HEK293T (cell line): ENCODE measurements around the gene RAB10.

ENCODE experiments used
- CTCF ChIA-PET: fragments of 350-600 bp; formaldehyde crosslinking; extraction: SDS; loops from one replicate; lab custom pipeline; 2021; ENCODE audit warnings: antibody characterized with exemption, inconsistent platforms; lab: Yijun Ruan, JAX
- POLR2A ChIA-PET: fragments of 350-600 bp; formaldehyde crosslinking; extraction: SDS; loops from one replicate; lab custom pipeline; 2020; ENCODE audit warnings: antibody characterized with exemption, inconsistent platforms; lab: Yijun Ruan, JAX
- DNase-seq: peaks from one replicate; pipeline ENCODE4 v3.0.0; 2012; ENCODE audit warnings: mixed read lengths; ENCODE audit errors: extremely low spot score
- ARNT ChIP-seq: fragments of 450-650 bp; IDR thresholded peaks from 2 replicates; pipeline ENCODE4 v1.6.1; 2017; ENCODE audit warnings: mild to moderate bottlenecking
- BHLHE40 ChIP-seq: fragments of 450-650 bp; IDR thresholded peaks from 2 replicates; pipeline ENCODE4 v1.6.1; 2016; ENCODE audit warnings: mild to moderate bottlenecking, moderate library complexity, borderline replicate concordance
- CTBP1 ChIP-seq: fragments of 450-650 bp; IDR thresholded peaks from 2 replicates; pipeline ENCODE4 v1.6.1; 2016; ENCODE audit warnings: borderline replicate concordance
- ELF4 ChIP-seq: fragments of 450-650 bp; IDR thresholded peaks from 2 replicates; pipeline ENCODE4 v1.6.1; 2017; ENCODE audit warnings: antibody characterized with exemption
- FOXA1 ChIP-seq: fragments of 450-650 bp; IDR thresholded peaks from 2 replicates; pipeline ENCODE4 v1.6.1; 2016; ENCODE audit warnings: mild to moderate bottlenecking
- FOXK2 ChIP-seq: fragments of 450-650 bp; IDR thresholded peaks from 2 replicates; pipeline ENCODE4 v1.6.1; 2016; ENCODE audit warnings: mild to moderate bottlenecking
- FOXM1 ChIP-seq: fragments of 450-650 bp; IDR thresholded peaks from 2 replicates; pipeline ENCODE4 v1.6.1; 2017; ENCODE audit warnings: mild to moderate bottlenecking, borderline replicate concordance
- HDGF ChIP-seq: fragments of 450-650 bp; IDR thresholded peaks from 2 replicates; pipeline ENCODE4 v1.6.1; 2017; ENCODE audit warnings: antibody characterized with exemption, borderline replicate concordance
- L3MBTL2 ChIP-seq: fragments of 450-650 bp; conservative IDR thresholded peaks from 2 replicates; pipeline ENCODE4 v1.6.1; 2016; ENCODE audit warnings: mild to moderate bottlenecking
- LEF1 ChIP-seq: fragments of 450-650 bp; IDR thresholded peaks from 2 replicates; pipeline ENCODE4 v1.6.1; 2017; ENCODE audit warnings: mild to moderate bottlenecking, borderline replicate concordance
- NFRKB ChIP-seq: fragments of 450-650 bp; IDR thresholded peaks from 2 replicates; pipeline ENCODE4 v1.6.1; 2016; ENCODE audit warnings: mild to moderate bottlenecking, moderate library complexity
- PKNOX1 ChIP-seq: fragments of 450-650 bp; IDR thresholded peaks from 2 replicates; pipeline ENCODE4 v1.6.1; 2016
- SP1 ChIP-seq: fragments of 450-650 bp; IDR thresholded peaks from 2 replicates; pipeline ENCODE4 v1.6.1; 2017
- SUZ12 ChIP-seq: fragments of 450-650 bp; IDR thresholded peaks from 2 replicates; pipeline ENCODE4 v1.6.1; 2016; ENCODE audit warnings: mild to moderate bottlenecking
- TARDBP ChIP-seq: fragments of 450-650 bp; IDR thresholded peaks from 2 replicates; pipeline ENCODE4 v1.6.1; 2016
- ZNF384 ChIP-seq: fragments of 450-650 bp; IDR thresholded peaks from 2 replicates; pipeline ENCODE4 v1.6.1; 2016

Gene RAB10

GRCh38 chr2:26061539-26061938, 27.7 kb downstream of the RAB10 start:
- CTCF ChIA-PET = interaction anchor here (1.2 kb wide), 1 partner anchor 11 kb away, joined by 3 read pairs; no protein-coding TSS in a partner anchor
- POLR2A ChIA-PET = no interaction called here
- TF ChIP-seq FOXA1 (no peak), HDGF (no peak), CTBP1 (no peak), ELF4 (no peak)
- no peak for DNase-seq

GRCh38 chr2:26064846-26065245, 31.0 kb downstream of the RAB10 start:
- TF ChIP-seq FOXM1 (no peak), ARNT (no peak), SP1 (no peak), ZNF384 (no peak), FOXA1 (no peak), HDGF (no peak), SUZ12 (no peak), L3MBTL2 (no peak), PKNOX1 (no peak), TARDBP (no peak), NFRKB (no peak), LEF1 (no peak), CTBP1 (no peak), BHLHE40 (no peak), FOXK2 (no peak), ELF4 (no peak)
- ChIA-PET CTCF (no interaction called here), POLR2A (no interaction called here)
- DNase-seq = no peak

- no peak for TF ChIP-seq TARDBP
- TF ChIP-seq NFRKB = no peak
- TF ChIP-seq HDGF = no peak
- no peak for TF ChIP-seq BHLHE40
- TF ChIP-seq SP1 = no peak
- ChIA-PET POLR2A (interaction anchor here (1.1 kb wide), 1 partner anchor 34 kb away, joined by 3 read pairs; the partner anchor contains the start of gene RAB10), CTCF (no interaction called here)
- DNase-seq = no peak
These were observed 33.5 kb downstream of the RAB10 start for GRCh38 chr2:26067186-26067974.

GRCh38 chr2:26067980-26068507, 34.2 kb downstream of the RAB10 start:
- POLR2A ChIA-PET = interaction anchor here (1.1 kb wide), 1 partner anchor 35 kb away, joined by 3 read pairs; the partner anchor contains the start of gene RAB10

GRCh38 chr2:26068602-26069298, 34.9 kb downstream of the RAB10 start:
- ChIA-PET CTCF (interaction anchor here (1.3 kb wide), 1 partner anchor 19 kb away, joined by 3 read pairs; no protein-coding TSS in a partner anchor), POLR2A (no interaction called here)
- TF ChIP-seq FOXM1 (no peak), CTBP1 (no peak), FOXA1 (no peak), BHLHE40 (no peak), PKNOX1 (no peak), TARDBP (no peak), SUZ12 (no peak), L3MBTL2 (no peak), FOXK2 (no peak), SP1 (no peak), LEF1 (no peak), NFRKB (no peak), HDGF (no peak), ARNT (no peak)
- DNase-seq = no peak

More at GRCh38 chr2:26067980-26068507, 34.2 kb downstream of the RAB10 start:
- TF ChIP-seq SUZ12 (no peak), CTBP1 (no peak)
- no peak for DNase-seq
- CTCF ChIA-PET = interaction anchor here (1.3 kb wide), 1 partner anchor 20 kb away, joined by 3 read pairs; no protein-coding TSS in a partner anchor

GRCh38 chr2:26070730-26071129, 36.8 kb downstream of the RAB10 start:
- POLR2A ChIA-PET = no interaction called here
- no peak for DNase-seq
- CTCF ChIA-PET = no interaction called here
- no peak for TF ChIP-seq ELF4
- TF ChIP-seq NFRKB = no peak
- no peak for TF ChIP-seq FOXM1
- TF ChIP-seq CTBP1 = no peak
- TF ChIP-seq HDGF = no peak
